Brain microvascular endothelial cell (primary cell): ENCODE measurements around the gene ZNF205.

Experiments used
- DNase-seq: peaks from one replicate; pipeline ENCODE4 v3.0.0-alpha.2; 2020
- H3K27ac ChIP-seq: fragments of 250-450 bp; sonication (Bioruptor Pico); 2 replicates; pipeline ENCODE4 v1.5.1; 2020; ENCODE audit warnings: mild to moderate bottlenecking, moderate library complexity
- H3K27me3 ChIP-seq: fragments of 250-450 bp; sonication (Bioruptor Pico); replicated peaks from 2 replicates; pipeline ENCODE4 v1.5.1; 2020; ENCODE audit warnings: mild to moderate bottlenecking
- H3K36me3 ChIP-seq: fragments of 250-450 bp; sonication (Bioruptor Pico); replicated peaks from 2 replicates; pipeline ENCODE4 v1.5.1; 2020; ENCODE audit warnings: mild to moderate bottlenecking
- H3K4me3 ChIP-seq: 2 replicates; pipeline ENCODE4 v1.5.1; 2011; ENCODE audit warnings: low read depth, mild to moderate bottlenecking, control low read depth, low read length, moderate library complexity
- in situ Hi-C: cut with HindIII; loops from 2 replicates; pipeline ENCODE4 v1.10.0; 2017; ENCODE audit warnings: low sequenced_read_pairs, low pct_ligation_motif_present
- TF ChIP-seq, protein P1 (sequence below): IDR thresholded peaks from 2 replicates; pipeline ENCODE4 v1.5.1; 2011; ENCODE audit warnings: low read depth, mild to moderate bottlenecking, moderate library complexity, low read length, control low read depth, inconsistent platforms; ENCODE audit errors: missing control alignments

ZNF205 gene

DNA sequence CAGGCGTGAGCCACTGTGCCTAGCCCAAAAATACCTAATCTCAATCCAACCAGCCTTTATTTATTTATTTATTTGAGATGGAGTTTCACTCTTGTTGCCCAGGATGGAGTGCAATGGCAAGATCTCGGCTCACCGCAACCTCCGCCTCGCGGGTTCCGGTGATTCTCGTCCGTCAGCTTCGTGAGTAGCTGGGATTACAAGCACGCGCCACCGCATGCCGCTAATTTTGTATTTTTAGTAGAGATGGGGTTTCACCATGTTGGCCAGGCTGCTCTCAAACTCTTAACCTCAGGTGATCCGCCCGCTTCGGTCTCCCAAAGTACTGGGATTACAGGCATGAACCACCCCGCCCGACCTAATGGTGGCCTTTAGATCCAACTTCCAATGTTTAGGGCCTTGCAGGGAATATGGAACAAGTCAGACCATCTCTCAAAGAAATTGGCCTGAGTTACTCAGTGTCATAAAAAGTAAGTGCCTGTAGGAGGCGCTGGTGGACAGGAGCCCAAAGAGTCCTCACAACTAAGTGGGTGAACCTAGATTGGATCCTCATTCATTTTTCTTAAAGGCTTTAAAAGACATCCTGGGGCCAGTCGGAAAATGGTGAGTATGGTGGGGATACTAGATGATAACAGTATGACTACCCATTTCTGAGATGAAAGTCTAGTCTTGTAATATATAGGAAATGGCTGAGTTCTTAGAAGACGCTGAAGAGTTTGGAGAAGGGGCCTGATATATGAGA is 17.9 kb upstream of the ZNF205 start:
- no peak overlapping the region for H3K4me3 ChIP-seq
- DNase-seq, result peak; percentile 29
- no peaks in the 10 kb centered on the region for H3K36me3 ChIP-seq
- TF ChIP-seq, protein P1, sequence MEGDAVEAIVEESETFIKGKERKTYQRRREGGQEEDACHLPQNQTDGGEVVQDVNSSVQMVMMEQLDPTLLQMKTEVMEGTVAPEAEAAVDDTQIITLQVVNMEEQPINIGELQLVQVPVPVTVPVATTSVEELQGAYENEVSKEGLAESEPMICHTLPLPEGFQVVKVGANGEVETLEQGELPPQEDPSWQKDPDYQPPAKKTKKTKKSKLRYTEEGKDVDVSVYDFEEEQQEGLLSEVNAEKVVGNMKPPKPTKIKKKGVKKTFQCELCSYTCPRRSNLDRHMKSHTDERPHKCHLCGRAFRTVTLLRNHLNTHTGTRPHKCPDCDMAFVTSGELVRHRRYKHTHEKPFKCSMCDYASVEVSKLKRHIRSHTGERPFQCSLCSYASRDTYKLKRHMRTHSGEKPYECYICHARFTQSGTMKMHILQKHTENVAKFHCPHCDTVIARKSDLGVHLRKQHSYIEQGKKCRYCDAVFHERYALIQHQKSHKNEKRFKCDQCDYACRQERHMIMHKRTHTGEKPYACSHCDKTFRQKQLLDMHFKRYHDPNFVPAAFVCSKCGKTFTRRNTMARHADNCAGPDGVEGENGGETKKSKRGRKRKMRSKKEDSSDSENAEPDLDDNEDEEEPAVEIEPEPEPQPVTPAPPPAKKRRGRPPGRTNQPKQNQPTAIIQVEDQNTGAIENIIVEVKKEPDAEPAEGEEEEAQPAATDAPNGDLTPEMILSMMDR, result peak; percentile 73
- peaks cover 11% of the 10 kb centered on the region for H3K27me3 ChIP-seq
- in situ Hi-C loops, result no loop called here
- H3K27ac ChIP-seq, result no peak overlapping the region

DNA sequence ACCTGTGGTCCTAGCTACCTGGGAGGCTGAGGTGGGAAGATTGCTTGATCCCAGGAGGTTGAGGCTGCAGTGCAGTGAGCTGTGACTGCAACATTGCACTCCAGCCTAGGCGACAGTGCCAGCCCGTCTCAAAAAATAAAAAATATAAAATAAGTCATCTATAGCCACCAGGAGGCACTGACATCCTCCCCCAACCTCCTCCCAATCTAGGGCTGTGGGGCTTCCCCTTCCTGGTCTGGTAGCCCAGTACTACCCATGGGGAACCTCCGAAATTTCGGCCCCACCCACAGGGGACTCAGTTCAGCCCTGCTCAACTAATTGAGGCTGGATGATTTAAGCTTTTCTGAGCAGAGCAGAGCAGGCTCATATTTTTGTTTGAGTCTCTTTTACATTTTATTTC is 16.5 kb upstream of the ZNF205 start:
- no peak overlapping the region for H3K4me3 ChIP-seq
- TF ChIP-seq, protein P1, result peak; percentile 41
- in situ Hi-C loops, result no loop called here
- peaks cover 11% of the 10 kb centered on the region for H3K27me3 ChIP-seq
- H3K27ac ChIP-seq, result no peak overlapping the region
- no peak for DNase-seq
- H3K36me3 ChIP-seq, result no peaks in the 10 kb centered on the region

DNA sequence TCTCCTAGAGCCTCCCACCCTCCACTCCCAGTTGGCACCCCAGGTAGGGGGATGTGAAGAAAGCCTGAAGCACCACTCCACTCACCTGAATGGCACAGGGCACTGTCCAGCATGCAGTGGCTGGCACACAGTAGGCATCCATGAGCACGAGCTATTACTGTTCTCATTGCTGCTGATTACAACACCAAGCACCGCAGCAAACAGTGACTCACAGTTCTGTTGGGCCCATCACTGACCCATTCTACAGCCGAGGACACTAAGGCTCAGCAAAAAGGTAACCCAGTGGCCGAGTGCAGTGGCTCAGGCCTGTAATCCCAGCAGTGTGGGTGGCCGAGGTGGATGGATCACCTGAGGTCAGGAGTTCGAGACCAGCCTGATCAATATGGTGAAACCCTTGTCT is 16.0 kb upstream of the ZNF205 start:
- TF ChIP-seq, protein P1, result no peak
- Histone ChIP-seq H3K27ac (no peak overlapping the region), H3K4me3 (no peak overlapping the region), H3K36me3 (no peaks in the 10 kb centered on the region), H3K27me3 (peaks cover 11% of the 10 kb centered on the region)
- no peak for DNase-seq
- in situ Hi-C loops, result no loop called here

DNA sequence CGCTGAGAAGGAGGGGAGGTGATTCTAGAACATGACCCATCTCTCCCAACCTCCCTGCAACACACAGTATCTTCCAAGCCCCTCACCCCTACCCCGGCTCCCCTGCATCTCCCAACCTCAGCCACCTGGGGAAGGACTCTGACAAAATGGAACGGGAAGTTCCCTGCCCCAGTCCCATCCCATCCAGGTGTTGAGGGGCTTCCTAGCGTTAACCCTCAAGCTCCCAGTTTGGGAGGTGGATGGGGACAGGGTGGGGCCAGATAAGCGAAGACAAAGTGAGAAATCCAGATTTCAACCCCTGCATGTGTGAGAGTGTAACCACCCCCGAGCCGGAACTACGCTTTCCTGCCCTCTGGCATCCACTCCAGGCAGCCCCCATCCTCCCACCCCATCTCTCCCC is 15.1 kb upstream of the ZNF205 start:
- in situ Hi-C loops, result no loop called here
- peaks cover 11% of the 10 kb centered on the region for H3K27me3 ChIP-seq
- no peak overlapping the region for H3K4me3 ChIP-seq
- DNase-seq, result no peak
- H3K36me3 ChIP-seq, result no peaks in the 10 kb centered on the region
- TF ChIP-seq, protein P1, result no peak
- H3K27ac ChIP-seq, result no peak overlapping the region

DNA sequence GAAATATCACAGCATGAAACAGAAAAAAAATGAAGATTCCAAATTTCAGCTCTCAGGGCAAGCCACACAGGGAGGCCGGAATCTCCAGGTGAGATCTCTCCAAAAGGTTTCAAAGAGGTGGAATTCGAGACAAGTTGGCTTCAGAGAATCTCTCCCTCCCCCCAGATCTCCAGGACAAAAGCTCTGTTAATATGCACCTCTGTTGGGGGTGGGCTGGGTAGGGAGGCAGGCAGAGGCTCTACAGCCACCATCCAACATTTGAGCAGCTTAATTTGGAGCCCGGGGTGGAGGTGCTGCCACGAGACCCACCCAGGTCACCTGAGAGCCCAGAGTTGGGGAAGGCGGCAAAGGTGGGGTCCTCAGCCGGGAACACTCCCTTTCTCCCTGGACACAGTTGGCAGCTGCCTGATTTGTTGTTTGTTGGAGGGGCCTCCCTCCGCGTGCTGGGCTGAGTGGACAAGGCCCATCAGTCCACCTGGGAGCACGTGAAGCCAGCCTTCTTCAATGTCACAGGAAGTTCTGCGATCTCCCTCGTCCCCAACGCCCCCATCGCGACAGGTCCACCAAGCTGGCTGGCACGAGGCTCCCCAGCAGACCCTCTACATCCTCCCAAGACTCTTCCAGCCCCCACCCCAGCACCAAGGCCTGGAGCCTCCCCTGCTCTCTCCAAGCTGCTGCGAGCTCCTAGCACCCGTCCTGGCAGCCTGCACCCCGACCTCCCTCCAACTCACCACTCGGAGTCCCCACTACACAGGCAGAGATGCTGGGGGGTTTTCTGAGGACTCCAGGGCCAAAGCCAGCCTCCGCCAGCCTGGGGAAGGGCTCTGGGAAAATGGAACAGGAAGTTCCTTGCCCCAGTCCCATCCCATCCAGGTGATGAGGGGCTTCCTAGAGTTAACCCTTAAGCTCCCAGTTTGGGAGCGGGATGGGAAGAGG is 13.7 kb upstream of the ZNF205 start, which contains the start of gene ZSCAN10:
Gene ZSCAN10 (minus strand): TSS at position 836 of the 936 bp plus-strand sequence. CDS start 6,357 bp downstream, outside the sequence.
- Histone ChIP-seq H3K27ac (no peak within 1 kb of the TSS), H3K4me3 (no peak within 1 kb of the TSS)
- no peak for DNase-seq

More for the DNA sequence above, 13.7 kb upstream of the ZNF205 start, which contains the start of gene ZSCAN10:
- TF ChIP-seq, protein P1, result no peak
- in situ Hi-C loops, result no loop called here
- H3K27me3 ChIP-seq, result peaks cover 5% of the 10 kb centered on the region
- H3K36me3 ChIP-seq, result no peaks in the 10 kb centered on the region
